ENCODE measurements around the gene AMBP.
A peak's percentile ranks its signal among the peaks of the same experiment; 100 is the strongest.

The AMBP gene
- long read RNA-seq, donor 1, partial matches to known transcripts, result 0 of 1 reads
- long read RNA-seq, donor 1, other reads (novel, unspliced or antisense), result 0 of 1 reads
- long read RNA-seq, donor 2, result 0 reads
- long read RNA-seq, donor 3, result 0 reads
- long read RNA-seq, donor 4, result 0 reads
- long read RNA-seq, donor 5, partial matches to known transcripts, result 0 of 1 reads
- long read RNA-seq, donor 5, other reads (novel, unspliced or antisense), result 0 of 1 reads
- long read RNA-seq, donor 6, result 0 reads
- long read RNA-seq, donor 7, result 0 reads
- long read RNA-seq, donor 8, result 0 reads

DNA sequence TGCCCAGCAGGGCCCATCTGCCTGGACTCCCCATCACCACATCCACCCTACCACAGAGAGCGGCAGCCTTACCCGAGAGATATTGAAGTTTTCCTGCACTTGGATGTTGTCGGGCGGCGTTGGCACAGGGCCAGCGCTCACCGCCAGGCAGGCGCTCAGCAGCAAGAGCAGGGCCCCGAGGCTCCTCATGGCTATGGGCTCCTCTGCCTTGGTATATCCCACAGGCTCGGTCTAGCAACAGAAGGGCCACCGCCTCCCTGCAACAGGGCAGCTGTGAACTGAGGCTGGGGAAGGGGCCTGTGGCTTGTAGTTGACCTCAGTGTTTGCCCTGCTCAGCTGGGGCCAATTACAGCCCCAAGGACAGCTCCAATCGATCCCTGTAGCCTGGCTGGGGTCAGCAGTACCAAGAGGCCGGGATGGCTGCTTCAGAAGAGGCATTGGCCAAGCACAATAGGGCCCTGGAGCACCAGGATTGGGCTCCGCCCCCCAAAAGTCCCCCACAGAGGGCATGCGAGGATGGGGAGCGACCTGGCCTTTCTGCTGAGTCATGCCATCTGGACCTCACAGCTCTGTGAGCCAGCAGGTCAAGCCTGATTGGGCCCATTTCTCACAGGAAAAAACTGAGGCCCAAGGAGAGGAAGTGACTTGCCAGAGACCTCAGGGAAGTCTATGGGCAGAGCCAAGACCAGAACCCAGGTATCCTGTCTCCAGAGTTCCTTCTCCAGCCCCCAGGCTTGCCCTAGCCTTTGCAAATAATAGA lies at the start of gene AMBP:
TSS of gene AMBP (minus strand) at position 280 of the 760 bp plus-strand sequence. CDS start at position 189, 91 bp downstream.
- no peak for DNase-seq

DNA sequence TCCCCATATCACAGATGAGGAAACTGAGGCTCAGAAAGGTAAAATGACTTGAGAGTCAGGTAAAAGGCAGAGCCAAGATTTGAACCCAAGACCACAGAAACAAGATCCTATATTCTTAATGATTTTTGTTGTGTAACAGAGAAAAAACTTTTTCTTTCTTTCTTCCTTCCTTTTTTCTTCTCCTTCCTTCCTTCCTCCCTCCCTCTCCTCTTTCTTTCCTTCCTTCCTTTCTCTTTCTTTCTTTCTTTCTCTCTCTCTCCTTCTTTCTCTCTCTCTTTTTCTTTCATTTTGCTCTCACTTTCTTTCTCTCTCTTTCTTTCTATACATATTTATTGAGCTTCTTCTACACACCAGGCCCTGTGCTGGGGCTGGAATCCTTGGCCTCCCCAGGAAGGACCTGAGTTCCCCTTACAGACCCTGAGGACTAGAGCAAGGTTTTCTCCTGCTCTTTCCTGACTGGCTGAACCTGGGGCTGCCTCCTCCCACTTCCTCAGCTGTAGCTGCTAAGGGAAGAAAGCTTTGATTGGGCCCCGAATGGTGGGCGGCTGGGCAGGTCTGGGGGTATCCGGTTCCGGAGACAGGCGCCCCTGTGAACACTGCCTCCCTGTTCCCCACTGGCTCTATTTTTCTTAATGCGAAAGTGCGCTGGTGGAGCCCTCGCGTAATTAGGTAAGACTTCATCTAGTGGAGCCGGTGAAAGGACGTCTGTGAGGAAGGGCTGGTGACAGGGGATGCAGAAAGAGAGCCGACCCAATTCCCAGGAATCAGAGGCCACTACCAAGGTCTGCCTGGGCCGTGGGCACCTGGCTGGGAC lies 48.4 kb upstream of the AMBP start:
- no peak for DNase-seq

DNA sequence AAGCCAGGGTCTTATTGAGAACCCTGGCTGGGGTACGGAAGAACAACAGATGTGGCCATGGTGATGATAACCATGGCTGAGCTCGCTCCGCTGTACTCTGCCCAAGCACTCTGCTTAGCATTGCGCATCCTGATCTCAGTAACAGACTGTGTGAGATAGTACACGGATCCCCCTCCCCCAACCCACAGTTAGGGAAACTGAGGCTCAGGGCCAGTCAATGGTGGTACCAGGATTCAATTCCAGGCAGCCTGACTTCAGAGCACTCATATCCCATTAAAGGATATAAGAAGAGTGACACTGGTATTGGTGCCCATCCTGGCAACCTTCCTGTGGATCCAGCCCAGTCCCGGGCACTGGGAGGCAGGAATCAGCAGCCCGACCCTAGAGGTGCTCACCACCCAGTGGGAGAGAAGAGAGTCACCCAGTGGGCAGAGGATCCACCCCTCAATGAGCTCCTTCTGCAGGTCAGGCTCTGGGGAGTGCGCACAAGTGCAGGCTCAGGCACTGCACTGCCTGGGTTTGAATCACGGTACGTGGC lies 47.4 kb upstream of the AMBP start:
- DNase-seq, result no peak

DNA sequence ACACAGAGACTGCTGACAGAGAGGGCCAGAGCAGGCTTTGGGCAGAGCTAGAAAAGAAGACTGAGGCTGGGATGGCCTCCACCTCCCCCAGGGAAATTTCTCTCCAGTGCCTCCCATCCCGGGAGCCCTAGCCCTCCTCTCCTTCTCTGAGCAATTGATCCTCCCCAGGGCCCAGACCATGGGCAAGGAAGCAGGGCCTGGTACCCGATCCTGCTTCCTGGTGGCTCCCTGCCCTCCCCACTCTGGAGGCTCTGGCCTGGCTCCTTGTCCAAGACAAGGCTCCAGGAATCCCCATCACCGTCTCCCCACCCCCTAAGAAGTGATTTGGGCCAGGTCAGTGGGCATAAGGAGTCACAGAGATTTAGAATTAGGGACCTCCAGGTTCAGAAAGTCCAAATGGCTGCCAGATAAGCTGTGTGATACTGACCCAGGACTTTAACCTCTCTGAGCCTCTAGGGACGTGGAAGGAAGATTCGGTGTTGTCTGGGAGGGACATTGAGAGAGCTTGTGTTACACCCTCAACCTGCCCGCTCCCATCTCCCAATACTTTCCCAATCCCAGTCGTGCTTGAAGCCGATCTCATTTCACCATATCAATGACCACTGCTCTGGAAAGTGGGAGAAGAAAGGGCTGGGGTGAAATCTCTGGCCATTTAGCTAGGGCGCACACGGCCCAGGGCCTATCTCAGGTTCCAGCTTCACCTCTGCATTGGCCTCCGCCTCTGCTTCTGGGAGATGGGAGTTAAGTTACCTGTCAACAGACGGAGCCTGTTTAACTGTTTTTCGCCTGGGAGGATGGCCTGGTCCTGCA lies 46.8 kb upstream of the AMBP start:
- no peak for DNase-seq

DNA sequence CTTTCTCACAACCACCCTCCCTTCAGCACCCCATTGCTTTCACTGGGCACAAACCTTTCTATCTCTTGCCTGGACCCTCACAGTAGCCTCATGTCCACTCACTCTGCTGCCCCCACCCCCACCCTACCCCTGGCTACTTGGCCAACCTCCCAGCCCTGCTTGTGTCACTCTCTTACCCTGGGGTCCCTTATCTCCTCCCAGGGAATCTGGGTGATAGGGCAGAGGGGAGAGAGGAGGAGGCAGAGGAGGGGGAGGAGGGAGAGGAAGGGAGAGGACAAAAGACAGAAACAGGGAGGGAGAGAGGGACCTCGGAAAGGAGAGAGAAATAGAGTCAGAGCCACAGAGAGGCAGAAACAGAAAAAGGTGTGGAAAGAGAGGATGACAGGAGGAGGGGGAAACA lies 46.0 kb upstream of the AMBP start:
- no peak for DNase-seq

DNA sequence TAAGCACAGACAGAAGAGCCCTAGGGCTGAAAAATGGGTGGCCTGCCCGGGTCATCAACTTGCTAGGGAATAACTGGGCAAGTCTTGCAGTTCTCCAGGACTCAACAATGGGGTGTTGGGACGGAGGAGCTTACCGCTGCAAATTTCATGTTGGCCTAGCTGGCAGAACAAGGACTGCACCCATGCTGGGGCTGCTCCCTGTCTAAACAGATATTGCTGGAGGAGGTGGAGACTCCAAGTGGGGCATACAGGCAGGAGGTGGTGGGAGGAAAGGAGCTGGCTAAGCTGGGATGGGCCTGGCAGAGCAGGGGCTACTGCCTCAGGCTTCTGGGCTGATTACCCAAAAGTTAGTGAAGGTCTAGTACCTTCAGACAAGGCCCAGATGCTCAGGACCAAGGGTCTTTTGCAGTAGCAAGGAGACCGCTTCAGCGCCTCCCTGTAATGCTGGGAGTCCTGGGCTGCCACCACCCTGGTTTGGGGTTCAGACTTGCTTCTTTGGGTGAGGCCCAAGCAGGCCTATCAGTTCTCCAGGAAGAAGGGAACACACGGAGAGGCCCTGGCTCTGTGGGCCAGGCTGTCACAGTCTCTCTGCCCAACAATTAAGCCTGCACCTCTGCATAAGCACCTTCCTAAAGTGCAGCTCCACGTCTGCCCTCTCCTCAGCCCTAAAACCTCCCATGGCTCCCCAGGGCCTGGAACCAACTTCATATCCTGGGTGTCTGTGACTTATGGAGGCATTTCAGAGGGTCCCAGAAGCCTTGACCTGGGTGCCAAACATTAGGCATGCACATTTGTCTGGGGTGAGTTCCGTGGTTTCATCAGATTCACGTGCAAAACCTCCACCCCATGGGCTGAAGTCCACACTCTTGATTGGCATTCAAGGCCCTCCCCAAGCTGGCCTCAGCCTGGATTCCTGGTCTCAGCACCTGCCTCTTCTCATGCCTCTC lies 45.2 kb upstream of the AMBP start:
- DNase-seq, result no peak

DNA sequence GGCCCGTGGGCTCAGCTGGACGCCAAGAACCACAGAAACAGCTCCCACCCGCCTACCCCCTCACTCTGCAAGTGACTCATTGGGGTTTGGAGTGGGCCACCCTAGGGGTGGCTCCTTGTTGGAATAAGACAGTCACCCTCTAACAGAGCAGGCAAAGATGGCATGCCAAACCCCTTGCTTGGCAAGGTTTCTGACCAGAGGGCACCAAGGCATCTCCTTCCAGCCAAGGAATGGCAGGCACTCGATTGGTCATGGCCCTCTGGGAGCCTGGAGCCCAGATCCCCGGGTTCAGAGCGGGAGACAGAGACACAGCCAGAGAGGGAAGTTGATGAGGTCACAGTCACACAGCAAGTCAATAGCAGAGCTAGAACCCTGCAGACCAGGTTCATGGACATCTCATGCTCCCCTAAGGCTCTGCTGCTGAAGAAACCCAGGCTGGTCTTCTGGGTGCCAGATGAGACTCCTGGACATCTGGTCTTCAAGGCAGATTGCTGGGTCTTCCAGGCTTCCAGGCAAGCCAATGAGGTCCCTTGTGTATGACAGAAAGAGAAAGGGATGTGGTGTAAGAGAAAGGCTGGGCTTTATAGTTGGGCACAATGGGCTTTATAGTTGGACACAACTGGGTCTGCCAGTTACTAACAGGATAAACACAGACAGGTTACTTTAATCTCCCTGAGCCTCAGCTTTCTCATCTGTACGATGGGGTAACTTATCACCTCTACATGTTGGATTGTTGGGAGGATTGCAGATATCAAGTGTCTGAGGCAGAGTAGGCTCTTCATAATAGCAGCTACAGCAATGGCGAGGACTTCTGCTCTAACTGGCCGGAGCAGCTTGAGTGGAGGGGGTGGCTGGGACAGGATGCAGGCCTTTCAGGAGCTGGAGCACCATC lies 44.3 kb upstream of the AMBP start:
- DNase-seq, result no peak

DNA sequence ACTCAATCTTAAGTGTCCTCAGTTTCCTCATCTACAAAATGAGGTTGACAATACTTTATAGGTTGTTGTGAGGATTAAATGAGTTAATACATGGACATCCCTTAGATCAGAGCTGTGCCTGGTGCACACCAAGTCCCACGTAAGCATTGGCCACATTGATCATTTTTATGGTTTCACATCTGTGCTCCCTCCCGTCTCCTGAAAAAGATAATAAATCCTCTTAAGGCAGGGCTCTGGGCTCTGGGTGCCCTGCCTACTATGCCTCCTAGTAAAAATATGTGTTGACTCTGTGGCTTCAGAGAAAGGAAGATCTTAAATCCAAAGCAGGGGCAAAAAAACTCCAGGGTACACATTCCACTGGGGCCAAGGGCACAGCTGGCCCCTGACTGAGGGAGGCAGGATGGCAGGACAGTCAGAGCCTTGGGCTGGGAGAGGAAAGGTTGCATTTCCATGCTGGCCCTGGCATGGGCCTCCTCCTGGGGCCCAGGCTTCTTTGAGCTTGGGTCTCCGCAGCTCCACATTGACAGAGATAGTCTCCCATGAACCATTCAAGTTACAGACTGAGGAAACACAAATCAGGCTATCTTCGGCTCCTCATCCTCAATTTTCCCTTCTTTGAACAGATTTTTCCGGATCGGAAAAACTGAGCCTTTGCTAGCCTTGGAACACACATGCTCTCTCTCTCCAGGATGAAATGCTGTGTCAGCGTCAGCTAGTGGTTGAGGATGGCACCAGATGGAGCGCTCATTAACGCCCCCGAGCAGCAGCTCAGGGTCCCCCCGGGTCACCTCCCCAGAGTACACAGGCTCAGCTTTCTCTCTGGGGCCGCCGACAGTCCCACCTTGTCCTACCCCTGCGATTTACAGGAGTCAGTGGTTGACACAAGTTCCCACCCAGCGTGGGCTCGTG lies 43.4 kb upstream of the AMBP start:
- peak; percentile 31 for DNase-seq

DNA sequence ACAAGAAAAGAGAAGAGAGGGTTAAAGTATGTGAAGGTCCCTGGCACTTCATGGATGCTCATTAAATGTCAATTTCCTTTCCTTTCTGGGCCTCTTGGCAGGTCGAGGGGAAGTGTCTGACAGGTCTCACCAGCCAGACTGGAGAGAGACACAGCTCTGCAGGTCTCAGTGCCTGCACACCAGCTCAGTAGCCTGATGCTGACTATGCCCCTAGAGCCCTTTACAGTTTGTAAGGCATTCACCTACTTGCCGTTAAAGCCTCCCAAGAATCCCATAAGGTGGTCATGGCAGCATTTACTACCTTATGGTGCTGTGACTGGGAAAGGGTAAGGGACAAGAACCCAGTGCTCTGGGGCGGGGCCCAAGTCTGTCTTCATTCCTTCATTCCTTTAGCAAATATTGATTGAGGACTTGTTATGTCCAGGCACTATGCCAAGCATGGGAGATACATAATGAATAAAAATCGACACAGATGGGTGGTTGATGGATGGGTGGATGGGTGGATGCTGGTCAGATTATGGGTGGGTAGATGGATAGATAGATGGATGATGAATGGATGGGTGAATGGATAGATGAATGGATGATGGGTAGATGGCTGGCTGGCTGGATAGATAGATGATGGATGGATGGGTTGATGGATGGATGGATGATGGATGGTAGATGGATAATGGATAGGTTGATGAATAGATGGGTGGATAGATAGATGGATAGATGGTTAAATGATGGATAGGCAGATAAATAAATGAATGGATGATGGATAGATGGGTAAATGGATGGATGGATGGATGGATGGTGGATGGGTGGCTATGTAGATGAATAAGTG lies 42.3 kb upstream of the AMBP start:
- no peak for DNase-seq

DNA sequence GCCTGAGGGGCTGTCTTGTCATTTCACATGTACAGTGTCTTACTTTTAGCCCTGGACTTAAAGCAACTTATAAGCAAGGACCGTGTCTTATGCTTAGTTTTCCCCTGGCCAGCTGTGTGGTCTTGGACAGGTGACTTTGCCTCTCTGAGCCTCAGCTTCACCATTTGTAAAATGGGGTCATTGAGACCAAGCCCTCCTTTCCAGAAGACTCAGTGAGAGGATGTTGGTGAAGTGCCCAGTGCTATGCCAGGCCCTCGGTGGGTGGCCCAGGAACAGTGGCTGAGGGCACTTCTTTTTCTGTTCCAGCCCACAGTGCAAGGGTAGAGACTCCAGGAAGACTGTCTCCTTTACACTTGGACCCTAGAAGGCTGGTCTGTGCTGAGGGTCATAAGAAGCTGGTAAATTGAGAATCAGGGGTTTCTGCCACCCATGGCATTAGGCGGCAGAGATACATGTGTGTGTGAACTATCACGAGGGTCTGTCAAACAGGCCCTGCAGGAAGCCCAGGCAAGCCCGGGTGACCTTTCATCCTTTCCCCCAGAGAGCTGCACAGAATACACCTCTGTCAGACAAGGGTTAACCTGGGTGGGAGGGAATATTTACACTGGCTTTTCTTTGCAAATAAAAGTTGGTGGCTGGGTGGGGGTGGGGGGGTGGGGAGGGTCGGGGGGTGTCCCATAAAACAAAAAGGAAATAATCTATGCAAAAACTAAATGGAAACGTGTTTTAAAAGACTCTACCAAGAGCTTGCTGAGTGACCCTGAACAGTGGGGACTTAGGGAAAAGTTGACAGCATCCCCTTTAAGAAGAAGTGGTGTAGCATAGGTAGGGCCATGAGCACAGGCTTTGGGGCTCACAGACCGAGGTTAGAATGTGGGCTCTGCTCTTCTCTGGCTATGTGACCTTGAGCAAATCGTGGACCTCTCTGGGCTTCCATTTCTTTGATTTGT lies 41.4 kb upstream of the AMBP start:
- DNase-seq, result no peak

DNA sequence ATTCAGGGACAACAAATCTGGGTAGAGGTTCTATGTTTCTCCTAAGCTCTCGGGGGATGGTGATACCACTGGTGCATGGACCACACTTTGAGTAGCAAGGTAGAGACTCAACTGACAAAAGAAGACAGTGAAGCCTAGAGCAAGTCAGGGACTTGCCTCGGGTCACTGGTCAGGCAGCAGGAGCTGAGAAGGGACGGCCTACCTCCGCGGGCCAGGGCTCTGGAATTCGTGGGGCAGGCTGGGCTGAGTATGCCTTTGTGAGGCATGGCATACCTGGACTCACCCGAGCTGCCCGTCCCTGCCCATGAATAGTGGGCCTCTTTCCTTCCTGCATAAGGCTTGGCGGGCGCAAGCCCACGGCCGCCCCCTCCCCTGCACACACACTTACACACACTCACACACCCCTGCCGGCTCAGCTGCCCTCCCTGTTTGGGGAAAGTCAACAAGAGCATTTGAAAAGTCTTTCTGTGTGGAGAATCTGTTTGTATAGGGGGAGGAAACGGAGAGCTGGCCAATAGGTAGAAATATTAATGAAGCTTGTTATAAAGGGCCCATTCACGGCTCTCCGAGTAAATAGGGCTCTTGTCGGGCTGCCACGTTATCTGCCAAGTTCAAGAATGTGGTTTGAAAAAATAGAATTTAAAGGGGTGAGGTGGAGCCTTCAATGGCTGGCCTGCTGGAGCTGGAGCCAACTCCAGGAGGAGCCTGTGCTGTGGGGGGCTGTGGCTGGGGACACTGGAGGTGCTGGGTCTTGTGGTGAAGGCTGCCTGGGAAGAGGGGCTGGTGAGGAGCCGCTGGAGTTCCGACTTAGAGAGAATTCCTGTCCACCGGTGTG lies 40.1 kb upstream of the AMBP start:
- DNase-seq, result peak; percentile 60

DNA sequence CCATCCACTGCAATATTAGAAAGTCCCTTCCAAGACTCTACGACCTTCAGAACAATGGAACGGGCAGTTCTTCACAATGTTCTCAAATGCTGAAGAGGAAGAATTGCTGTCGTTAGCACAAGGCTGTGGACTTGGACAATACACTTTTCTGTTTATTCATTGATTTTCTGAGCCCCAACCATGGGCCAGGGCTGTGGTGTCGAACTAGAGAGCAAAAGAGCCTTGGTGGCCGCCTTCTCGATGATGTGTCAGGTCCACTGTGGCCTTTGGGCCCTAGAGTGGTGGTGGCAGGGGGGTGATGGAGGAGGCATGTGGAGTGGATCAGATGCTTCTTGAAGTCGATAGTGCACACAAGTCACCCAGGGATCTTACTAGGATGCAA lies 39.5 kb upstream of the AMBP start:
- no peak for DNase-seq

DNA sequence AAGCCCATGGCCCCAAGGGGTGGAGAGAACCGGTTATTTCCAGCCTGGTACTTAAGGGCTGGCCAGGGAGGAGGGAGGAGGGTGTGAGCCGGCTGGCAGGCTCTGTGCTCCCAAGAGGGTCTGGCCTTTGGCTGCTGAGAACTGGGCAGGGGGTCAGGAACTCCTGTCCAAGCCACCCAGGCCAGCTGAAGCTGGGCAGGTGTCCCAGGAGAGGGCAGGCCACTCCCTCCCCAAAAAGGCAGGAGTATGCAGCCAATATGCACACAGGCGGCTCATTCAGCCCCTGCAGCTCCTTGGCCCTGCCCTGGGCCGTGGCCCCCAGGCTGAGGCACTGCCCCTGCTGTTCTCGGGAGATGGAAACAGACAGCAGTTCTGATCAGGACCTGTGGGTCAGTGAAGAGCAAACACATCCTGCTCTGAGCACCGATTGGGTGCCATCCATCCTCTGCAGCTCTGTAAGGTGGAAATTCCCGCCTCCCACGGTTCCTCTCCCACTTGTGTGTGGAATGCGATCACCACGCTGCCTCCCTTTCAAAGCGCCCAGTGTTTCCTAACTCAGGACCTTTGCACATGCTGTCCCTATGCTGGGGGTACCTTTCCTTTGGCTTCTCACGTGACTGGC lies 38.1 kb upstream of the AMBP start:
- no peak for DNase-seq

DNA sequence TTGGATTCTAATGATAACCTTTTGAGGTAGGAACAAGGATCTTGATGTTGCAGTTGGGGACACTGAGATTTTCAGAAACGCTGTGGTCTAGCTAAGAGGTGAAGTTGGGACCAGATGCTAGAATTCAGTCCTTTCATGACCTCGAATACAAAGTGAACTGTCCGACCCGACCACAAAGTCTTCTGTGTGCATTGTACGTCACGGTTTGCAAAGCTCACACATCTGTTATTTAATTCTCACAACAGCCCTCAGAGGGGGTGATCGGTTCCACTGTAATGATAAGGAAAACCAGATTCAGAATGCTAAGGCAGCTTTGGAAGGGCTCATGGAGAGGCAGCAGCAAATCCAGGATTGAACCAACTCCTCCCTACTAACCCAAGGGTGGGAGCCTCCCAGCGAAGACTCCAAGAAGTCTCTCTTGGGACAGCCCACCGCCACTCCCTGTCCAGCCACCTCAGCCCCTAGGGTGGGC lies 37.6 kb upstream of the AMBP start:
- no peak for DNase-seq

DNA sequence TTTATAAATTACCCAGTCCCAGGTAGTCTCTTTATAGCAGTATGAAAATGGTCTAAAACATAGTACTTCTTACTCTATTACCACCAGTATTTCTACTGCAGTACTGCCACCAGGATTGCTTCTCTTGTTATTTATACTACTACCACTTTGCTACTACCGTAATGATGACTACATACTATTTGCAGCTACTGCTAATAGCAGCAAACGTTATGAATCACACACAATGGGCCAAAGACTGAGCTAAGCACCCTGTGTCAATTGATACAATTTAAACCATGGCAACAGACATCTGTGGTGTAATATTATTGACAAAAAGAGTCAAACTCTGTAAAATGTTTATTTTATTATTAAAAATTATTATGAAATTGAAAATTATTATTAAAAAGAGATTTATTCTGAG lies 36.3 kb upstream of the AMBP start:
- no peak for DNase-seq

All from right kidney (tissue), 9 donors.